Stimulated activated CD8-positive, alpha-beta memory T cell treated with anti-CD3 and anti-CD28 coated beads, Interleukin-15, amount 100 ng/mL, for 24 hours (primary cell): Measurements from ENCODE around the gene SMC3.
"Not testable (repeated sequence)": the region's sequence is repeated elsewhere in the genome, so short reads cannot be mapped to it uniquely, and the experiment has no call there.

Experiments
- DNase-seq: peaks from one replicate; pipeline ENCODE4 v3.0.0-alpha.2; 2020; ENCODE audit warnings: low read depth

SMC3 gene

GRCh38 chr10:110584006-110584405 lies 16.5 kb downstream of the SMC3 start:
- no peak for DNase-seq

GRCh38 chr10:110591760-110592159 lies 24.3 kb downstream of the SMC3 start:
- no peak for DNase-seq

- DNase-seq: no peak
Observed at GRCh38 chr10:110597476-110597875, 30.0 kb downstream of the SMC3 start.

DNA sequence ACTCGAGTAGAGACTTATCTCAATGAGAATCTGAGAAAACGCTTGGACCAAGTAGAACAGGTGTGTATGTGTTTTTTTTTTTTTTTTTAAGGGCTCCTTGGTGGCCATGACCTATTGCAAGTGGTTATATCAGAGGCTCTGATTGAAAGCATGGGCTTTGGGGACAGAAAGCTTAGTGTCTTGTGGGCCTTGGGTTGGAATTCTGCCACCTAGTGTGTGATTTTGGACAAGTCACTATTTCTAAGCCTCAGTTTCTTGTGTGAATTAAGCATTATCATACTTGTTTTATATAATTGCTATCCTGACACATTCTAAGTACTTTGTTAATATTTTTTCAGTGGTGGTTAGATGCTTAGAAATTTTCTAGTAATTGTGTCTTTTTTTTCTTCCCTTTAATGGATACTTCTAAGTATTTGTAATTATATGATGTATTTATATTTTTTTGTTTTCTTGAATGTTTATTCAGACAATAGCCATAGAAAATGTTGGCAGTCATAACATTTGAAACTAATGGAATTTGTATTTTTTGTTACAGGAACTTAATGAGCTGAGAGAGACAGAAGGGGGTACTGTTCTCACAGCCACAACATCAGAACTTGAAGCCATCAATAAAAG lies 33.1 kb downstream of the SMC3 start:
- no peak for DNase-seq

- DNase-seq: no peak
Observed at GRCh38 chr10:110601581-110601980, 34.1 kb downstream of the SMC3 start.

- DNase-seq: no peak
Observed at GRCh38 chr10:110608087-110608486, 40.6 kb downstream of the SMC3 start.

- DNase-seq: no peak
Observed at GRCh38 chr10:110609605-110610004, 42.1 kb downstream of the SMC3 start.

DNA sequence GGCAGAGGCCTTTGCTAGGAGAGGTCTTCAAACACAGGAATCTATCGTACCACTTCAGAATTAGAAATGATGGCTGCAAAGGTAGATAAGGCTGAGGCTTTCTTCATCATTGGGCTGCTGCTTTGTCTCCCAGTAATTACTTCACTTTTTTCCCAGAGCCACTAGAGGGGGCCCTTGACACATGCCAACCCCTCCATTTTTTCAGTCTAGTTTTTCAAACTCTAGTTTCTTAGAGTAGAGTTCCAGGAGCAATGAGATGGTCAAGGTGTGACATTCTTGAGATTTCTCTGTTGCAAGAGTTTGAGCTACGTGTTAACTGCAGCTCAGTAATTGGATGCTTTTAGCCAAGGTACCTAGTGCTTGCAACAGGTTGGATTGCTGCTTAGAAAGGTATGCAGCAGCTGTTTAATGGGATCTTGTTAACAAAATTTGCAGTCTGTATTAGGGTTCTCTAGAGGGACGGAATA lies 42.8 kb downstream of the SMC3 start:
- no peak for DNase-seq

- DNase-seq: not testable (repeated sequence)
Observed at GRCh38 chr10:110610781-110611180, 43.3 kb downstream of the SMC3 start.

DNA sequence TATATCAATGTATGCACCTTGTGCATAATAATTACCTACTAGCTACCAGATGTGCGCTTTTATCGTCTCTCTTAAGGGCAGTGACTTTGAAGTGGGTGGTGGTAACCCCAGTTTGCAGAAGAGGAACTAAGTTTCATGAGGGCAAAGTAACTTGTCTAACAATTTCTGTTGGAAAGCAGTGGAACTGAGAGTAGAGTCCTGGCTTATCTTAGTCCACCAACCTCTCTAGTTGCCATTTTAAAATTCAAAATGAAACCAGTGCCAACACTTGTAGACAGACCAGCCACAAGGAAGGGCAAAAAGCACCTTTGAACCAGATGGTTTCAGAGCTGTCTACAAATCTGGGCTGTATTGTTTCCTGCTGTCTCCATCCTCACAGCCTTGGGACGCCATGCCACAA lies 44.6 kb downstream of the SMC3 start:
- no peak for DNase-seq

DNA sequence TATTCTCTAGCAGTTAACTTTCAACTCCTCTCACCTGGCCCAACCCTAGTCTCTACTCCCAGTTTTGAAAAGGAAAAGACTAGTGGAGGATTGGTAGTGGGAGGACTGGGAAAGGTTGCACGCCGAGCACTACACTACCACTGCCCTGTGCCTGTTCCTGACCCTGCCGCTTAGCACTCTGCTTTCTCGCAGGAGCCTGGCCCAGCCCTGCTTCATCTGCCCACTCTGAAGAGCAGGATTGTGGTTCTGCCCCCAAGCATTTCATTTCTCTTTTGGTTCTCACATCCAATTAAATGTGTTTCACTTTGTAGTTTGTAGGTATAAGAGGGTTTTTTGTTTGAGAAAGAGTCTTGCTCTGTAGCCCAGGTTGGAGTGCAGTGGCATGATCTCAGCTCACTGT lies 45.1 kb downstream of the SMC3 start:
- no peak for DNase-seq

DNA sequence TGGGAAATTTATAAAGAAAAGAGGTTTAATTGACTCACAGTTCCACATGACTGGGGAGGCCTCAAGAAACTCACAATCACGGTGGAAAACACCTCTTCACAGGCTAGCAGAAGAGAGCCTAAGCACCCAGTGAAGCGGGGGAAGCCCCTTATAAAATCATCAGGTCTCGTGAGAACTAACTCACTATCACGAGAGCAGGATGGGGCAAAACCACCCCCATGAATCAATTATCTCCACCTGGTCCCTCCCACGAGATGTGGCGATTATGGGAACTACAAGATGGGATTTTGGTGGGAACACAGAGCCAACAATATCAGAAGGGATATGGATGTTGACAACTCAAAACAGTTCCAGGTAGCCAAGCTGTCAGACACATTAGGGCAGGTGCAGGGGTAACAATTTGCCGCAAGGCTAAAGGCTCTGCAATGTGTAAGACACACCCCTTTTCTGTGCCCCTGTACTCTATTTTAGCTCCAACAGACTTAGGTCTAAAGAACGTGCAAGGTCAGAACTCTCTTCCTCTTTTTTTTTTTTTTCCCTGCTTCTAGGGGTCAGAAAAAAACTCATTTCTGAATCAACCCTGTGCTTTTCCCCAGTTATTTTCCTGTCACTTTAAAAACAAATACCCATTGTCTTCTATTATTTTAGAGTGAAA lies 46.0 kb downstream of the SMC3 start:
- DNase-seq: no peak

- DNase-seq: no peak
Observed at GRCh38 chr10:110613996-110614495, 46.6 kb downstream of the SMC3 start.

GRCh38 chr10:110615057-110615747 lies 47.7 kb downstream of the SMC3 start:
- no peak for DNase-seq

DNA sequence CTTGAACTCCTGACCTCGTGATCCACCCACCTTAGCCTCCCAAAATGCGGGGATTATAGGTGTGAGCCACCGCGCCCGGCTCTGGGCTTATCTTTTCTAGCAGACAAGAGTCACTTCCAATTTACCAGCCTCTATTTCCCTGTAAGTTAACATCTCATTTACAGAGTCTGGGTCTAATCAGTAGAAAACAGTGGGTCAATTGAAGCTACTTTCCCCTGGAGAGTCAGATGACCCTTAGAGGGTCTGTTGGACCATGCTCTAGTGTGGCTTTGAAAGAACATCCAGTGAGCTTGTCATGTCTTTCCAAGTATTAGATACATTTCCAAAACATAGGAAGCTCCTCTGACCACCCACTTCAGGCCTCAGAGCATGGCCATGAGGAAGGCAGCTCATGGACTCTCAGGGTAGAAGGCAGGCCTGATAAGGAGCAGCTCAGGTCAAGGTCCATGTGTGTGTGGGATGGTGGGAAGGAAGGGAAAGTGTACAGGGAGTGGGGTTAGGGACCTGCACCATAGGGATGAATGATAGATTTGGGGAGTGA lies 49.1 kb downstream of the SMC3 start:
- no peak for DNase-seq

DNA sequence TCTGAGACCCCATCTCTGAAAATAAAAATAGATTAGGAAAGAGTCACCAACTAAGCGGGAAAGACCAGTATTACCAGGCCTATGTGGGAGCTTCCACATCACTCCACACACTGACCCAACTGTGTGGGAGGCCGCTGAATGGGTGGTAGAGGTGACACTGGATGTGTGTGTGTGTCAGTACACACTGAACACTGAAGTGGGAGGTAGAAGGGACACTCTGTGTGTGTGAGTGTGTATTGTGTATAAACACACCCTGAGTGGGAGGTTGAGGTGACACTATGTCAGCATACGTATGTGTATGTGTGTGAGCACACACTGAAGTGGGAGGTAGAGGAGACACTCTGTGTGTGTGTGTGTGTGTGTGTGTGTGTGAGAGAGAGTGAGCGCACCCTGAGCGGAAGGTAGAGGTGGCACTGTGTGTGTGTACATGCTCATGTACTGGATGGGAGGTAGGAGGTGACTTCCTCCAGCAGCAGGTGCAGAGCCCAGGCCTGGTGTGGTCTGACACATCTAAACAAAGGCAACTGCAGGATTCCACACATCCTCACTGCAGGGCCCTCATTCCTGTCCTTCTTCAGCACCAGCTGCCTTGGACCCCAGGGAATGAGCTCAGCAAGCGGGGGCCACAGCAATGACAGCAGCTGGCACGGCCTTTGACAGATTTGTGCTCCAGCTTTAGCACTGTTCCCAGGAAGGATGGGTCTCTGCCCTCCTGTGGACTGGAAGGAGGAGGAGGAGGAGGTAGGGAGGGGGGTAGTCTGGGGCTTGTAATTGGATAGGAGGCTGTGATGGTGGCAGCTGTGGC lies 50.1 kb downstream of the SMC3 start:
- no peak for DNase-seq

DNA sequence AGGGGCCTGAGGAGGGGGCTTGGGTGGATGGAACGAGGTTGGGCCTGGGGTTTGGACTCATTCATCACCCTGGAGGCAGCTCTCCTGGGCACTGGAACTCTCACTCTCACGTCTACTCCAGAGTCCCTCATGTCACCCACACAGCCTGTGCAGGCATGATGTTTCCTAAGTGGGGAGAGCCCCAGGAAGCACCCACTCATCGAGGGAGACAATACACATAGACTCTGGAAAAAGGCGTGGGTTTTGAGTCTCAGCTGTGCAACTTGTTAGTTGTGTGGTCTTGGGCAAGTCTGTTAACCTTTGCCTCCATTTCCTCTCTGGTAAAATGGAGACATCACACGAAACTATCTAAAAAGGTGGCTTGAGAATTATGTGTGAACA lies 50.7 kb downstream of the SMC3 start:
- DNase-seq: no peak

- DNase-seq: no peak
Observed at GRCh38 chr10:110619514-110620397, 52.3 kb downstream of the SMC3 start.

- DNase-seq: no peak
Observed at GRCh38 chr10:110620398-110620719, 52.9 kb downstream of the SMC3 start.

DNA sequence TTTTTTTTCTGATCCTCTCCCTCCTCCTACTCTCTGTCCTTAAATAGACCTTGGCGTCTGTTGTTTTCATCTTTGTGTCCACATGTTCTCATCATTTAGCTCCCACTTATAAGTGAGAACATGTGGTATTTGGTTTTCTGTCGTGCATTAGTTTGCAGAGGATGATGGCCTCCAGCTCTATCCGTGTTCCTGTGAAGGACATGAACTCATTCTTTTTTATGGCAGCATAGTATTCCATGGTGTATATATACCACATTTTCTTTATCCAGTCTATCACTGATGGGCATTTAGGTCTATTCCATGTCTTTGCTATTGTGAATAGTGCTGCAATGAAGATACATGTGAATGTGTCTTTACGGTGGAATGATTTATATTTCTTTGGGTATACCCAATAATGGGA lies 55.8 kb downstream of the SMC3 start:
- not testable (repeated sequence) for DNase-seq

GRCh38 chr10:110625356-110625894 lies 57.9 kb downstream of the SMC3 start:
- DNase-seq: no peak
